B cell (primary cell): ENCODE data around the gene MBNL1. TPM values are rescaled to one million over a fixed set of nuclear protein-coding genes. Genes with fewer than 3 reads are reported as not detected.
A peak's percentile ranks its signal among the peaks of the same experiment; 100 is the strongest.

ENCODE experiments used
- ATAC-seq: fragments of 200-7000 bp; cut with Tn5 transposase; one replicate; pipeline ENCODE4 v1.10.0; 2021; ENCODE audit warnings: low read depth, mild to moderate bottlenecking, moderate number of reproducible peaks, moderate library complexity
- CTCF ChIA-PET: fragments of 350-600 bp; sonication (Branson Sonifier 250); formaldehyde crosslinking; loops from one replicate; lab custom pipeline; 2021; ENCODE audit warnings: antibody characterized with exemption, inconsistent platforms; lab: Charles Lee
- POLR2A ChIA-PET: fragments of 350-600 bp; sonication (Branson Sonifier 250); formaldehyde crosslinking; loops from one replicate; lab custom pipeline; 2021; ENCODE audit warnings: antibody characterized with exemption; lab: Charles Lee
- DNase-seq: peaks from one replicate; pipeline ENCODE4 v3.0.0; 2013
- H2AFZ ChIP-seq: 2 replicates; pipeline ENCODE4 v1.6.1; 2012; ENCODE audit warnings: mild to moderate bottlenecking, low read depth, low read length; ENCODE audit not compliant: insufficient read depth, poor library complexity, severe bottlenecking
- H3K27ac ChIP-seq, 2 donors: 1 replicate in 1 of 2; 2 replicates in 1 of 2; pipeline ENCODE4 v1.5.1; 2012 to 2013; ENCODE audit warnings: low read length in 2 of 2, mild to moderate bottlenecking in 2 of 2, moderate library complexity in 1 of 2
- H3K27me3 ChIP-seq, 4 experiments: fragments of 200-600 bp in 1 of 4; sonication (generic) in 1 of 4; replicated peaks in 1 of 4; 1 replicate in 2 of 4; 2 replicates in 2 of 4; pipeline versions ENCODE4 v1.6.1 to v1.7.0; 2013 to 2016; ENCODE audit warnings: low read length in 3 of 4, mild to moderate bottlenecking in 2 of 4, mixed read lengths in 1 of 4, moderate library complexity in 1 of 4; ENCODE audit not compliant: insufficient read depth in 4 of 4, control insufficient read depth in 3 of 4; ENCODE audit errors: control extremely low read depth in 1 of 4
- H3K36me3 ChIP-seq, 2 experiments: replicated peaks in 1 of 2; 1 replicate in 1 of 2; 2 replicates in 1 of 2; pipeline versions ENCODE4 v1.6.1 to v1.7.1; 2013; ENCODE audit warnings: low read length in 1 of 2; ENCODE audit not compliant: insufficient read depth in 2 of 2, control insufficient read depth in 1 of 2; ENCODE audit errors: control extremely low read depth in 1 of 2, extremely low read depth in 1 of 2
- H3K4me1 ChIP-seq, 2 donors: fragments of 200-600 bp in 1 of 2; sonication (generic) in 1 of 2; 1 replicate in 1 of 2; 2 replicates in 1 of 2; pipeline versions ENCODE4 v1.5.1 to v1.6.1; 2013 to 2017; ENCODE audit warnings: low read length in 2 of 2; ENCODE audit not compliant: control insufficient read depth in 2 of 2, insufficient read depth in 2 of 2
- H3K4me2 ChIP-seq: replicated peaks from 2 replicates; pipeline ENCODE3; 2012; ENCODE audit warnings: mild to moderate bottlenecking, low read depth, low read length; ENCODE audit not compliant: poor library complexity, severe bottlenecking
- H3K4me3 ChIP-seq, 5 experiments: fragments of 200-600 bp in 1 of 5; sonication (generic) in 1 of 5; 1 replicate in 3 of 5; 2 replicates in 2 of 5; pipeline versions ENCODE4 v1.5.1 to v1.7.0; 2011 to 2016; ENCODE audit warnings: low read length in 4 of 5, mild to moderate bottlenecking in 4 of 5, low read depth in 2 of 5, control low read depth in 1 of 5, moderate library complexity in 1 of 5; ENCODE audit not compliant: insufficient read depth in 1 of 5; ENCODE audit errors: control extremely low read depth in 1 of 5, extremely low read depth in 1 of 5
- H3K79me2 ChIP-seq: fragments of 200-600 bp; sonication (generic); one replicate; pipeline ENCODE4 v1.6.0; 2016; ENCODE audit warnings: low read length; ENCODE audit not compliant: control insufficient read depth, insufficient read depth
- H3K9ac ChIP-seq: fragments of 200-600 bp; sonication (generic); 2 replicates; pipeline ENCODE4 v1.6.1; 2017; ENCODE audit warnings: mild to moderate bottlenecking, low read length, moderate library complexity
- H3K9me3 ChIP-seq, 3 donors: one replicate each; pipeline versions ENCODE4 v1.6.1 to v1.7.1; 2013; ENCODE audit warnings: low read length in 2 of 3; ENCODE audit not compliant: control insufficient read depth in 2 of 3, insufficient read depth in 1 of 3; ENCODE audit errors: control extremely low read depth in 1 of 3
- H4K20me1 ChIP-seq: 2 replicates; pipeline ENCODE4 v1.6.0; 2012; ENCODE audit warnings: mild to moderate bottlenecking, low read length; ENCODE audit not compliant: insufficient read depth, control insufficient read depth, poor library complexity, severe bottlenecking
- H3K27ac Mint-ChIP-seq: one replicate; pipeline ENCODE4 v1.8.0; 2021; ENCODE audit warnings: mixed read lengths
- H3K27me3 Mint-ChIP-seq: one replicate; pipeline ENCODE4 v1.8.0; 2021; ENCODE audit warnings: mixed read lengths
- H3K4me1 Mint-ChIP-seq: one replicate; pipeline ENCODE4 v1.8.0; 2021; ENCODE audit warnings: mixed read lengths
- H3K4me3 Mint-ChIP-seq: one replicate; pipeline ENCODE4 v1.8.0; 2021; ENCODE audit warnings: mixed read lengths
- H3K9me3 Mint-ChIP-seq: one replicate; pipeline ENCODE4 v1.8.0; 2022; ENCODE audit warnings: mixed read lengths; ENCODE audit not compliant: insufficient read depth
- CTCF ChIP-seq: fragments of 200-600 bp; IDR thresholded peaks from one replicate; pipeline ENCODE4 v1.8.0; 2022; ENCODE audit warnings: antibody characterized with exemption, mild to moderate bottlenecking
- EZH2 ChIP-seq: IDR thresholded peaks from 2 replicates; pipeline ENCODE4 v1.6.1; 2012; ENCODE audit warnings: borderline replicate concordance, low read depth, mild to moderate bottlenecking, moderate library complexity, low read length; ENCODE audit not compliant: insufficient read depth, poor library complexity, severe bottlenecking
- WGBS: methylation state at CpG from one replicate; pipeline ENCODE4 v1.1.5; 2013; ENCODE audit warnings: missing lambda C conversion rate; ENCODE audit not compliant: insufficient coverage; 5-methylcytosine and 5-hydroxymethylcytosine counted together
- intact Hi-C: fragments of 100-400 bp; cut with micrococcal nuclease; formaldehyde crosslinking; loops from one replicate; pipeline ENCODE4 v1.10.0; 2022
- polyA plus RNA-seq: library from polyadenylated mRNA; depleted of rRNA; stranded (reverse); fragments of >200 nt; gene quantifications from 2 replicates; pipeline ENCODE4 v1.2.3, GENCODE V29; 2012
- total RNA-seq, 2 donors: library from RNA; stranded (reverse); fragments of 120-200 nt in 1 of 2; gene quantifications; 1 replicate in 1 of 2; 2 replicates in 1 of 2; pipeline versions ENCODE4 v1.2.3 to v1.2.4, GENCODE V29; 2013 to 2022

The MBNL1 gene
- total and polyA plus RNA-seq, 2 donors (not counting 1 experiment from before 2014, with no cell fraction given): 195 to 505 TPM

- no peak overlapping the region for H3K4me2 ChIP-seq
- intact Hi-C loops: loop anchor here (1.0 to 5.0 kb wide), 2 partner anchors 13 to 45 kb away; no protein-coding TSS in a partner anchor
- ATAC-seq: no peak
- H3K4me1 ChIP-seq: peaks cover 0 to 12% of the 10 kb centered on the region in 2 donors
- 71% methylated on average over 1 of the region's 7 CpGs for WGBS
- Mint-ChIP-seq H3K27ac (peak overlapping the region; percentile 50), H3K4me3 (no peak overlapping the region), H3K9me3 (peaks cover 8% of the 10 kb centered on the region), H3K4me1 (peaks cover 56% of the 10 kb centered on the region), H3K27me3 (no peaks in the 10 kb centered on the region)
- H3K9me3 ChIP-seq: peaks cover 0 to 10% (median 8%) of the 10 kb centered on the region in 3 donors
- peaks cover 20% of the 10 kb centered on the region for H4K20me1 ChIP-seq
- H3K27me3 ChIP-seq: no peaks in the 10 kb centered on the region
- no peak overlapping the region for H3K4me3 ChIP-seq
- ChIA-PET POLR2A (interaction anchor here (0.7 kb wide), 1 partner anchor 25 kb away, joined by 3 read pairs; no protein-coding TSS in a partner anchor), CTCF (interaction anchor here (1.3 to 1.5 kb wide), 3 partner anchors 21 to 365 kb away, joined by 3 to 5 read pairs (median 3); no protein-coding TSS in a partner anchor)
- no peak for TF ChIP-seq EZH2
- no peak for TF ChIP-seq CTCF
- peak overlapping the region in 1 of 2 donors; percentile 55 for H3K27ac ChIP-seq
- no peak overlapping the region for H3K9ac ChIP-seq
- no peak for DNase-seq
- peaks cover 96% of the 10 kb centered on the region for H3K79me2 ChIP-seq
- H3K36me3 ChIP-seq: peaks cover 18 to 55% of the 10 kb centered on the region in 2 experiments
- no peak overlapping the region for H2AFZ ChIP-seq
Measured at GRCh38 chr3:152436707-152437590, 168.2 kb downstream of the MBNL1 start.
